Measurements from ENCODE around the gene ABCC12.

- TF ChIP-seq POLR2A (IDR thresholded peaks at IDR 0.05; ENCODE audit: low read depth, low read length) = no peak
- no peak for TF ChIP-seq TAF1 (IDR thresholded peaks at IDR 0.05; ENCODE audit: low read depth, low read length)
- no peak for TF ChIP-seq SPI1 (IDR thresholded peaks at IDR 0.05; ENCODE audit: low read depth, low read length)
- no peak for TF ChIP-seq POLR2AphosphoS5 (IDR thresholded peaks at IDR 0.05; ENCODE audit: low read depth, low read length)
Observed at GRCh38 chr16:48194828-48195556, 39.2 kb upstream of the ABCC12 start.
